H9 (cell line): Measurements from ENCODE around the gene XXYLT1. TPM values are rescaled to one million over a fixed set of nuclear protein-coding genes. Genes with fewer than 3 reads are reported as not detected.
"Not testable (repeated sequence)": the region's sequence is repeated elsewhere in the genome, so short reads cannot be mapped to it uniquely, and the experiment has no call there.

Experiments
- DNase-seq: peaks from one replicate; pipeline ENCODE4 v3.0.0-alpha.2; 2017
- H2AFZ ChIP-seq: one replicate; pipeline ENCODE4 v1.6.1; 2013; ENCODE audit warnings: mild to moderate bottlenecking, low read length, control low read depth, moderate library complexity
- H2AK5ac ChIP-seq: 2 replicates; pipeline ENCODE4 v1.6.1; 2013; ENCODE audit warnings: low read length, control low read depth, mixed read lengths; ENCODE audit not compliant: insufficient read length
- H2BK120ac ChIP-seq: one replicate; pipeline ENCODE4 v1.6.1; 2013; ENCODE audit warnings: low read depth, mild to moderate bottlenecking, low read length, control low read depth, inconsistent platforms; ENCODE audit not compliant: poor library complexity, severe bottlenecking
- H2BK12ac ChIP-seq: 2 replicates; pipeline ENCODE4 v1.6.1; 2013; ENCODE audit warnings: low read length, control low read depth, mixed read lengths, low read depth; ENCODE audit not compliant: insufficient read length
- H2BK15ac ChIP-seq: 2 replicates; pipeline ENCODE4 v1.6.1; 2013; ENCODE audit warnings: low read depth, low read length, control low read depth
- H2BK20ac ChIP-seq: one replicate; pipeline ENCODE4 v1.6.1; 2013; ENCODE audit warnings: low read depth, mild to moderate bottlenecking, low read length, control low read depth, inconsistent platforms; ENCODE audit not compliant: poor library complexity, severe bottlenecking
- H2BK5ac ChIP-seq: 2 replicates; pipeline ENCODE4 v1.6.1; 2013; ENCODE audit warnings: low read length, control low read depth, mixed read lengths; ENCODE audit not compliant: insufficient read length
- H3K14ac ChIP-seq: 2 replicates; pipeline ENCODE4 v1.6.1; 2013; ENCODE audit warnings: low read length, control low read depth; ENCODE audit not compliant: insufficient read depth
- H3K18ac ChIP-seq: 2 replicates; pipeline ENCODE4 v1.6.1; 2013; ENCODE audit warnings: low read depth, mild to moderate bottlenecking, mixed read lengths, low read length, control low read depth; ENCODE audit not compliant: insufficient read length
- H3K23ac ChIP-seq: 2 replicates; pipeline ENCODE4 v1.6.1; 2013; ENCODE audit warnings: low read length, control low read depth, mixed read lengths, low read depth; ENCODE audit not compliant: insufficient read length
- H3K23me2 ChIP-seq: 2 replicates; pipeline ENCODE4 v1.6.1; 2013; ENCODE audit warnings: low read depth, mild to moderate bottlenecking, mixed read lengths, low read length, control low read depth; ENCODE audit not compliant: insufficient read length, poor library complexity, severe bottlenecking
- H3K27ac ChIP-seq: 2 replicates; pipeline ENCODE4 v1.5.1; 2013; ENCODE audit warnings: low read length, control low read depth, mixed read lengths, low read depth; ENCODE audit not compliant: insufficient read length
- H3K27me3 ChIP-seq: 2 replicates; pipeline ENCODE4 v1.6.1; 2013; ENCODE audit warnings: low read length, control low read depth, inconsistent platforms; ENCODE audit not compliant: insufficient read depth
- H3K4ac ChIP-seq: 2 replicates; pipeline ENCODE4 v1.6.1; 2013; ENCODE audit warnings: low read depth, mild to moderate bottlenecking, control low read depth, inconsistent platforms, low read length, moderate library complexity
- H3K4me1 ChIP-seq: 2 replicates; pipeline ENCODE4 v1.6.1; 2013; ENCODE audit warnings: low read length, control low read depth, inconsistent platforms; ENCODE audit not compliant: insufficient read depth
- H3K4me2 ChIP-seq: 2 replicates; pipeline ENCODE4 v1.6.1; 2013; ENCODE audit warnings: low read length, control low read depth, mixed read lengths; ENCODE audit not compliant: insufficient read length, insufficient read depth
- H3K56ac ChIP-seq: 2 replicates; pipeline ENCODE4 v1.6.1; 2013; ENCODE audit warnings: low read depth, mild to moderate bottlenecking, mixed read lengths, low read length, control low read depth; ENCODE audit not compliant: insufficient read length
- H3K79me1 ChIP-seq: 2 replicates; pipeline ENCODE4 v1.6.1; 2013; ENCODE audit warnings: low read depth, mild to moderate bottlenecking, moderate library complexity, low read length, control low read depth, inconsistent platforms; ENCODE audit not compliant: insufficient read depth, poor library complexity, severe bottlenecking
- H3K79me2 ChIP-seq: 2 replicates; pipeline ENCODE4 v1.6.1; 2013; ENCODE audit warnings: low read length, control low read depth, inconsistent platforms; ENCODE audit not compliant: insufficient read depth
- H3K9ac ChIP-seq: 2 replicates; pipeline ENCODE4 v1.6.1; 2013; ENCODE audit warnings: low read length, control low read depth, mixed read lengths; ENCODE audit not compliant: insufficient read length; ENCODE audit errors: extremely low read depth
- H3K9me3 ChIP-seq: one replicate; pipeline ENCODE4 v1.6.1; 2013; ENCODE audit warnings: low read depth, low read length, inconsistent platforms; ENCODE audit not compliant: control insufficient read depth
- H3T11ph ChIP-seq: one replicate; pipeline ENCODE4 v1.6.1; 2013; ENCODE audit warnings: mild to moderate bottlenecking, low read length, control low read depth, inconsistent platforms
- H4K20me1 ChIP-seq: one replicate; pipeline ENCODE4 v1.6.1; 2013; ENCODE audit not compliant: control insufficient read depth, insufficient read length, insufficient read depth
- H4K5ac ChIP-seq: 2 replicates; pipeline ENCODE4 v1.6.1; 2013; ENCODE audit warnings: low read depth, mild to moderate bottlenecking, mixed read lengths, low read length, control low read depth; ENCODE audit not compliant: insufficient read length
- H4K8ac ChIP-seq: replicated peaks from 2 replicates; pipeline ENCODE4 v1.6.1; 2013; ENCODE audit warnings: low read length, control low read depth, mixed read lengths, low read depth; ENCODE audit not compliant: insufficient read length
- H4K91ac ChIP-seq: 2 replicates; pipeline ENCODE4 v1.6.1; 2013; ENCODE audit warnings: low read depth, mild to moderate bottlenecking, moderate library complexity, mixed read lengths, low read length, control low read depth; ENCODE audit not compliant: insufficient read length
- H3K27ac Mint-ChIP-seq, 3 experiments: 2 replicates in 2 of 3; 3 replicates in 1 of 3; pipeline ENCODE4 v1.8.0; 2020 to 2021; ENCODE audit warnings: mixed read lengths in 3 of 3, mild to moderate bottlenecking in 1 of 3, moderate library complexity in 1 of 3
- H3K27me3 Mint-ChIP-seq: 2 replicates; pipeline ENCODE4 v1.8.0; 2021; ENCODE audit warnings: low read depth, mild to moderate bottlenecking, moderate library complexity, mixed read lengths
- H3K36me3 Mint-ChIP-seq, 3 experiments: 2 replicates in 2 of 3; 3 replicates in 1 of 3; pipeline ENCODE4 v1.8.0; 2020 to 2021; ENCODE audit warnings: low read depth in 3 of 3, mixed read lengths in 3 of 3; ENCODE audit not compliant: insufficient read depth in 1 of 3
- H3K4me1 Mint-ChIP-seq, 2 experiments: 2 replicates each; pipeline ENCODE4 v1.8.0; 2020; ENCODE audit warnings: mixed read lengths in 2 of 2
- H3K4me3 Mint-ChIP-seq, 2 experiments: 2 replicates in 1 of 2; 3 replicates in 1 of 2; pipeline ENCODE4 v1.8.0; 2020 to 2021; ENCODE audit warnings: mild to moderate bottlenecking in 2 of 2, mixed read lengths in 2 of 2, moderate library complexity in 1 of 2
- H3K9me3 Mint-ChIP-seq, 2 experiments: 2 replicates in 1 of 2; 3 replicates in 1 of 2; pipeline ENCODE4 v1.8.0; 2020; ENCODE audit warnings: mild to moderate bottlenecking in 2 of 2, mixed read lengths in 2 of 2, moderate library complexity in 1 of 2
- WGBS: extraction: QIAGEN DNeasy Blood & Tissue Kit; methylation state at CpG from one replicate; pipeline ENCODE4 v1.1.7; 2013; ENCODE audit warnings: missing lambda C conversion rate, low lambda C conversion rate, mixed read lengths; ENCODE audit not compliant: insufficient read length; ENCODE audit errors: extremely low coverage; 5-methylcytosine and 5-hydroxymethylcytosine counted together
- total RNA-seq: library from RNA; stranded (reverse); gene quantifications from 2 replicates; pipeline ENCODE4 v1.2.1, GENCODE V29; 2021
- TF ChIP-seq, protein P1 (sequence below): fragments of 200-600 bp; sonication (generic); conservative IDR thresholded peaks from 3 replicates; pipeline ENCODE4 v1.8.0; 2021; ENCODE audit warnings: antibody characterized with exemption, mild to moderate bottlenecking

The XXYLT1 gene
- total RNA-seq, 1 experiment from 2014 or later, result 22.7 TPM

DNA sequence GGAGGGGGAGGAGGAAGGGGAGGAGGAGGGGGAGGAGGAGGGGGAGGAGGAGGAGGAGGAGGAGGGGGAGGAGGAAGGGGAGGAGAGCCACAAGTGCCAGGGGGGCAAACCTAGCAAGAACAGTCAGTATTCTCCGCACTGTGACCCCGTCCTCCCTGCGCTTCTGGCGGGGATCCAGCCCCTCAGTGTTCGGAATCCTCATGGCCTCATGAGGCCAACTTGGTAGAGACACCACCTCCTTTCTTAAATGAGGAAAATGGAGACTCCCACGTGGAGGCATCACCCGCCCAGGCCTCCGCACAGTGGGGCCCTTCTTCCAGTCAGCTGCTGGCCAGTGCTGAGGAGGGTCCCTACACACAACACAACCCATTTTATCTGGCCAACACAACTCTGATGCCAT, 163.4 kb downstream of the XXYLT1 start:
- WGBS, result no CpG with 5 or more reads among the region's 8 CpGs
- Histone ChIP-seq H3K23me2 (peaks cover 3% of the 10 kb centered on the region), H2AFZ (no peak overlapping the region), H4K91ac (no peak overlapping the region), H2AK5ac (no peak overlapping the region), H3K4ac (no peak overlapping the region), H3K4me2 (no peak overlapping the region), H3T11ph (no peak overlapping the region), H3K23ac (no peak overlapping the region), H2BK12ac (no peak overlapping the region), H4K5ac (no peak overlapping the region), H2BK15ac (no peak overlapping the region), H3K18ac (no peak overlapping the region), H3K27me3 (no peaks in the 10 kb centered on the region), H3K79me1 (no peaks in the 10 kb centered on the region), H3K14ac (no peak overlapping the region), H2BK5ac (no peak overlapping the region), H2BK120ac (no peak overlapping the region), H3K79me2 (no peaks in the 10 kb centered on the region; the same call in 1 of the 2 replicates), H3K56ac (no peak overlapping the region), H3K9me3 (no peaks in the 10 kb centered on the region), H3K4me1 (no peaks in the 10 kb centered on the region; the same call in 1 of the 2 replicates), H4K20me1 (no peaks in the 10 kb centered on the region), H3K9ac (no peak overlapping the region), H2BK20ac (no peak overlapping the region), H4K8ac (no peak overlapping the region), H3K27ac (no peak overlapping the region)
- Mint-ChIP-seq H3K36me3 (peaks cover 0 to 2% (median 0%) of the 10 kb centered on the region in 3 experiments; a peak in 2 of 7 replicates), H3K27ac (no peak overlapping the region), H3K4me3 (no peak overlapping the region), H3K4me1 (peaks cover 16 to 21% of the 10 kb centered on the region in 2 experiments), H3K9me3 (no peaks in the 10 kb centered on the region), H3K27me3 (peaks cover 1% of the 10 kb centered on the region; the same call in 1 of the 2 replicates)
- TF ChIP-seq, protein P1, sequence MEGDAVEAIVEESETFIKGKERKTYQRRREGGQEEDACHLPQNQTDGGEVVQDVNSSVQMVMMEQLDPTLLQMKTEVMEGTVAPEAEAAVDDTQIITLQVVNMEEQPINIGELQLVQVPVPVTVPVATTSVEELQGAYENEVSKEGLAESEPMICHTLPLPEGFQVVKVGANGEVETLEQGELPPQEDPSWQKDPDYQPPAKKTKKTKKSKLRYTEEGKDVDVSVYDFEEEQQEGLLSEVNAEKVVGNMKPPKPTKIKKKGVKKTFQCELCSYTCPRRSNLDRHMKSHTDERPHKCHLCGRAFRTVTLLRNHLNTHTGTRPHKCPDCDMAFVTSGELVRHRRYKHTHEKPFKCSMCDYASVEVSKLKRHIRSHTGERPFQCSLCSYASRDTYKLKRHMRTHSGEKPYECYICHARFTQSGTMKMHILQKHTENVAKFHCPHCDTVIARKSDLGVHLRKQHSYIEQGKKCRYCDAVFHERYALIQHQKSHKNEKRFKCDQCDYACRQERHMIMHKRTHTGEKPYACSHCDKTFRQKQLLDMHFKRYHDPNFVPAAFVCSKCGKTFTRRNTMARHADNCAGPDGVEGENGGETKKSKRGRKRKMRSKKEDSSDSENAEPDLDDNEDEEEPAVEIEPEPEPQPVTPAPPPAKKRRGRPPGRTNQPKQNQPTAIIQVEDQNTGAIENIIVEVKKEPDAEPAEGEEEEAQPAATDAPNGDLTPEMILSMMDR, result no peak
- no peak for DNase-seq

DNA sequence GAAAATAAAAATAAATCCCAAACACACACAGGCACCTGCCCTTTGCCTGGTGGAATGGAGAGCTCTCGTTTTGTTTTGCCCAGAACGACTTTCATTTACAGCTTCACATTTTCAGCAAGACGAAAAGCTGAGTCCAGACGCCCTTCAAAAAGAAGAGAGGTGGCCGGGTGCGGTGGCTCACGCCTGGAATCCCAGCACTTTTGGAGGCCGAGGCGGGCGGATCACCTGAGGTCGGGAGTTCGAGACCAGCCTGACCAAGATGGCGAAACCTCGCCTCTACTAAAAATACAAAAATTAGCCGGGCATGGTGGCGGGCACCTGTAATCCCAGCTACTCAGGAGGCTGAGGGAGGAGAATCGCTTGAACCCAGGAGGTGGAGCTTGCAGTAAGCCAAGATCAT, 163.9 kb downstream of the XXYLT1 start:
- not testable (repeated sequence) for H3K27me3 Mint-ChIP-seq, H3K4me1 ChIP-seq, H4K91ac ChIP-seq, H3K79me2 ChIP-seq, H3T11ph ChIP-seq, H3K18ac ChIP-seq, H3K4me2 ChIP-seq, H3K27me3 ChIP-seq, H3K4me3 Mint-ChIP-seq, H2BK12ac ChIP-seq, H3K27ac Mint-ChIP-seq, H3K36me3 Mint-ChIP-seq, H2BK5ac ChIP-seq, H4K20me1 ChIP-seq, H3K23me2 ChIP-seq, H2AFZ ChIP-seq, H3K9me3 ChIP-seq, H4K8ac ChIP-seq, H2AK5ac ChIP-seq, H3K9ac ChIP-seq, H3K9me3 Mint-ChIP-seq, H2BK120ac ChIP-seq, H2BK15ac ChIP-seq, DNase-seq, H3K56ac ChIP-seq, H2BK20ac ChIP-seq, H3K4ac ChIP-seq, H4K5ac ChIP-seq, H3K23ac ChIP-seq, H3K14ac ChIP-seq, H3K79me1 ChIP-seq, H3K27ac ChIP-seq
- H3K4me1 Mint-ChIP-seq, result peaks cover 16 to 21% of the 10 kb centered on the region in 2 experiments
- no CpG with 5 or more reads among the region's 17 CpGs for WGBS
